NT2/D1 (cell line): Measurements from ENCODE around the gene C6orf52.

Experiments
- SUZ12 ChIP-seq: IDR thresholded peaks from 2 replicates; pipeline ENCODE4 v1.6.1; 2011; ENCODE audit not compliant: insufficient read length, insufficient read depth; ENCODE audit errors: extremely low read depth
- YY1 ChIP-seq: IDR thresholded peaks from 2 replicates; pipeline ENCODE4 v1.6.1; 2011; ENCODE audit not compliant: insufficient read length, insufficient read depth
- ZNF274 ChIP-seq: IDR thresholded peaks from 2 replicates; pipeline ENCODE4 v1.6.1; 2011; ENCODE audit warnings: mild to moderate bottlenecking, low read depth, low read length

GRCh38 chr6:10684618-10685017, 9.8 kb downstream of the C6orf52 start:
- TF ChIP-seq ZNF274: no peak
- no peak for TF ChIP-seq YY1
- TF ChIP-seq SUZ12: no peak
